Right atrium auricular region (tissue), 2 donors: ENCODE data around the gene SIAH3. TPM values are rescaled to one million over a fixed set of nuclear protein-coding genes. Genes with fewer than 3 reads are reported as not detected.

ENCODE experiments used
- DNase-seq: peaks from one replicate; pipeline ENCODE4 v3.0.0-alpha.2; 2019; ENCODE audit warnings: low spot score
- H3K27ac ChIP-seq, 2 donors: fragments of 200-600 bp; sonication (generic); 1 replicate in 1 of 2; 2 replicates in 1 of 2; pipeline ENCODE4 v1.5.1; 2016 to 2019
- H3K27me3 ChIP-seq, 2 donors: fragments of 200-600 bp; sonication (generic); one replicate each; pipeline versions ENCODE4 v1.5.1 to v1.6.0; 2017 to 2019
- H3K36me3 ChIP-seq: fragments of 200-600 bp; sonication (generic); one replicate; pipeline ENCODE4 v1.5.1; 2016
- H3K4me1 ChIP-seq, 2 donors: fragments of 200-600 bp; sonication (generic); one replicate each; pipeline versions ENCODE4 v1.5.1 to v1.6.0; 2017 to 2019
- H3K4me3 ChIP-seq, 2 donors: fragments of 200-600 bp; sonication (generic); 1 replicate in 1 of 2; 2 replicates in 1 of 2; pipeline ENCODE4 v1.5.1; 2017 to 2019; ENCODE audit warnings: mild to moderate bottlenecking in 1 of 2, moderate library complexity in 1 of 2
- H3K9me3 ChIP-seq, 2 donors: fragments of 200-600 bp; sonication (generic); one replicate each; pipeline ENCODE4 v1.5.1; 2019
- total RNA-seq, 2 donors: library from RNA; depleted of rRNA; stranded (reverse); fragments of >200 nt; gene quantifications; one replicate each; pipeline ENCODE4 v1.1.0, GENCODE V29; 2016
- TF ChIP-seq, protein P1 (sequence below), 2 donors: fragments of 200-600 bp; sonication (generic); IDR thresholded peaks; one replicate each; pipeline ENCODE4 v1.5.1; 2019; ENCODE audit warnings: antibody characterized with exemption in 2 of 2

Gene SIAH3
- total RNA-seq, 2 donors from 2014 or later, result not detected

DNA sequence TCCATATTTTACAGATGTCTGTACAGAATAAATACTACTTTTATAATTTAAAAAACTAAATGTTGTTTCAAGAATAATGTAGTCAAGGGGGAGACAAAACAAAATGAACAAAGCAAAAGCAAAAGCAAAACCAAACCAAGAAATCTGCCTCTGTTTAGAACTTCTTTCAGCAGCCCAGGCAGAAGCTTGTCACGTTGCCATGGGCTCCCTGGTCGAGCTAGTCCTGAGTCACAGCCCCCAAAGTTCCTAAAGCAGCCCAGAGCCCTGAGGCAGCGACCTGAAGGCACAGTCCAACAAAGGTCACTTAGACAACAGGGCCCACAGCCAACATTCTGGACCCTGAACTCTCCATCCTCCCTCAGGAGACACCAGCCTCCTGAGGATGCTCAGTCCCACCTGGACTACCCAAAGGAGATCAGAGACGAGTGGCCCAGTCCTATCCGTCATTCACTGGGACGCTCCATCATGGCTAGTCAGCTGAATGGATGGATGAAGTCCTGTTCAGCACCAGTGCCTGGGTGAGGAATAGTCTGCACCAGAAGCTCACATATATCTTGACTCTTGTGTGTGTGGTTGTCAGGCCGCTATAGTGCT, 41.7 kb downstream of the SIAH3 start:
- no peaks in the 10 kb centered on the region for H3K4me1 ChIP-seq
- no peak overlapping the region for H3K27ac ChIP-seq
- DNase-seq, result peak; percentile 32
- H3K27me3 ChIP-seq, result no peaks in the 10 kb centered on the region
- TF ChIP-seq, protein P1, sequence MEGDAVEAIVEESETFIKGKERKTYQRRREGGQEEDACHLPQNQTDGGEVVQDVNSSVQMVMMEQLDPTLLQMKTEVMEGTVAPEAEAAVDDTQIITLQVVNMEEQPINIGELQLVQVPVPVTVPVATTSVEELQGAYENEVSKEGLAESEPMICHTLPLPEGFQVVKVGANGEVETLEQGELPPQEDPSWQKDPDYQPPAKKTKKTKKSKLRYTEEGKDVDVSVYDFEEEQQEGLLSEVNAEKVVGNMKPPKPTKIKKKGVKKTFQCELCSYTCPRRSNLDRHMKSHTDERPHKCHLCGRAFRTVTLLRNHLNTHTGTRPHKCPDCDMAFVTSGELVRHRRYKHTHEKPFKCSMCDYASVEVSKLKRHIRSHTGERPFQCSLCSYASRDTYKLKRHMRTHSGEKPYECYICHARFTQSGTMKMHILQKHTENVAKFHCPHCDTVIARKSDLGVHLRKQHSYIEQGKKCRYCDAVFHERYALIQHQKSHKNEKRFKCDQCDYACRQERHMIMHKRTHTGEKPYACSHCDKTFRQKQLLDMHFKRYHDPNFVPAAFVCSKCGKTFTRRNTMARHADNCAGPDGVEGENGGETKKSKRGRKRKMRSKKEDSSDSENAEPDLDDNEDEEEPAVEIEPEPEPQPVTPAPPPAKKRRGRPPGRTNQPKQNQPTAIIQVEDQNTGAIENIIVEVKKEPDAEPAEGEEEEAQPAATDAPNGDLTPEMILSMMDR (IDR thresholded peaks at IDR 0.05), result no peak
- H3K4me3 ChIP-seq, result no peak overlapping the region
- H3K9me3 ChIP-seq, result peaks cover 0 to 4% of the 10 kb centered on the region in 2 donors
- H3K36me3 ChIP-seq, result no peaks in the 10 kb centered on the region

- no peaks in the 10 kb centered on the region for H3K36me3 ChIP-seq
- H3K4me3 ChIP-seq, result no peak overlapping the region
- peaks cover 0 to 5% of the 10 kb centered on the region in 2 donors for H3K9me3 ChIP-seq
- no peaks in the 10 kb centered on the region for H3K27me3 ChIP-seq
- H3K27ac ChIP-seq, result no peak overlapping the region
- TF ChIP-seq, protein P1 (IDR thresholded peaks at IDR 0.05), result no peak
- H3K4me1 ChIP-seq, result no peaks in the 10 kb centered on the region
- no peak for DNase-seq
These were observed 42.6 kb downstream of the SIAH3 start for GRCh38 chr13:45808925-45809324.

DNA sequence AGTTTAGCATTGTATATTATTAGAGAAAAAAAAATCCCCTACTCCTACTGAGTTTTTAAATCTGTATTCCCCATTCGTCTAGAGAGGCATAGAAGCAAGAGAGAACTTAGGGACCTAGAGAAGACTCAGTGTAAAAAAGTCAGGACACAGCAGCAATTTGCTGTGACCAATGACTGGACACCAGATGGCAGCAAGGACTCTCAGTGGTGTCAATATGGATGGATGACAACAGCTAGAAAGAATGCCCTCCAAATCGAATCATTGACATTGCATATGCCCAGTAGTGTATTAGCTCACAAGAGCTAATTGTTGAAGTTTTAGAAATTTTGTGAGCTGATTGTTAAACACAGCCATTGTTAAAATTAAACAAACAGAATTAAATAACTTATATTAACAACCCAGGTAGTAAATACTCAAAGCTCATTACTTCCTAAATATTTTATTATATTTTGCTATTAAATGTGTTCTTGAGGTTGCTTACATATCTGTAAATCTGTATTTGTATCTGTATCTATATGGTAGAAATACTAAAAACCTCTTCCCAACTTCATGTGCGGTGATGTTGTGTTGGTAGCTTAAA, 43.9 kb downstream of the SIAH3 start:
- H3K4me1 ChIP-seq, result no peaks in the 10 kb centered on the region
- no peaks in the 10 kb centered on the region for H3K27me3 ChIP-seq
- TF ChIP-seq, protein P1 (IDR thresholded peaks at IDR 0.05), result peak; percentile 35 to 68
- no peak overlapping the region for H3K4me3 ChIP-seq
- H3K36me3 ChIP-seq, result no peaks in the 10 kb centered on the region
- DNase-seq, result peak; percentile 53
- H3K9me3 ChIP-seq, result peaks cover 0 to 5% of the 10 kb centered on the region in 2 donors
- no peak overlapping the region for H3K27ac ChIP-seq

DNA sequence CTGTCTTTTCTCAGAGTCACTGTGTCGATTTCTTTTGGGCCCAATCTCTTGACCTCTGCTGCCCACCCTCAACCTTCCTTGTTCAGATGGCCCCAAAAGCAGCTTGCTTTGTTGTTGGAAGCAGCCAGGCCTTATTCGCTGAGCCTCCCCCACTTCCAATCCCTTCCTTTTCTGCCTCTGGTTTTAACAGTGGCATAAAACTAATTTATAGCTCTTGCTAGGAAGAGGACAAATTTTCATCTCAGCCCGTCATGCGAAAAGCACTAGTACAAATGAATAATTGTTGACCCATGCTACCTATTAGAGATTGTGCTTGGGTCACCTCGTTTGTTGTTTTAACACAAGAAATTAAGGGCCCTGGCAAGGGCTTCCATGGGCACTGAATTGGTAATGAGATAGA, 51.1 kb downstream of the SIAH3 start:
- H3K4me1 ChIP-seq, result peaks cover 0 to 9% of the 10 kb centered on the region in 2 donors
- H3K27ac ChIP-seq, result no peak overlapping the region
- peaks cover 0 to 5% of the 10 kb centered on the region in 2 donors for H3K9me3 ChIP-seq
- no peaks in the 10 kb centered on the region for H3K27me3 ChIP-seq
- no peak overlapping the region for H3K4me3 ChIP-seq
- no peaks in the 10 kb centered on the region for H3K36me3 ChIP-seq
- TF ChIP-seq, protein P1 (IDR thresholded peaks at IDR 0.05), result no peak
- no peak for DNase-seq

DNA sequence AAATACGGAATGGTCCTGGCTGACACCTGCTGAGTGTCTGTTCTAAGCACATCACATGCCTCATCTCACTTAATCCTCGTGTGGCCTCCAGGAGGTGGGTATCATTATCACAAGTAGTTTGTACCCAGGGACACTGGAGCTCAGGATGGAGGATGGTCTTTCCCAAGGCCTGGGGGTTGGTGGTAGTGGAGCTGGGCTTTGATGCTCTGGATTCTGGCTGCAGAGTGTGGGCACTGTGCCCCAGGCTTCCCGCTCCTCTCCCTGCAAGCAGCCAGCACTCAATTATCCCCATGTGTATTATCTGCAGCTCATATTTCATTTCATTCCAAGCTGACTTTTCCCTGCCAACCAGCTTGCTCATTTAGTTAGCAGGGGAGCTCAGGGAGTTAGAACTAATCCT, 52.1 kb downstream of the SIAH3 start:
- DNase-seq, result peak; percentile 40
- H3K9me3 ChIP-seq, result no peaks in the 10 kb centered on the region
- no peak overlapping the region for H3K27ac ChIP-seq
- no peaks in the 10 kb centered on the region for H3K27me3 ChIP-seq
- TF ChIP-seq, protein P1 (IDR thresholded peaks at IDR 0.05), result no peak
- H3K36me3 ChIP-seq, result no peaks in the 10 kb centered on the region
- H3K4me3 ChIP-seq, result no peak overlapping the region
- H3K4me1 ChIP-seq, result peaks cover 0 to 9% of the 10 kb centered on the region in 2 donors

DNA sequence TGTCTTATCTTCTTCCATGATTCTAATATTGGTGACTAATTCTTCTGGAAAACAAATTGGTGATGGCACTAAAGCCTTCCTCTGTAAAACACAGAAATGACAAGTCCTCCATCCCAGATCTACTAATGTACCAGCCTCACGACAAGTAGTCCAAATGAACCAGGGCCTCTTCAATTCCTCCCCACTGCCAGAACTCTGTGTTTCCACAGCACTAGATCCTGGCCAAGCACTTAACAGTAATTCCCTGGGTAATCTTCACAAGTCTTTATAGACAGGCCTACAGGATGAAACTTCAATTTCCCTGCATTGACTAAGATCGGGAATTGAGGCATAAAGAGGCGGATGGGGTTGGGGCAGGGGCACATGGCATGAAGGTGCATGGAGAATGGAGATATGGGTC, 52.7 kb downstream of the SIAH3 start:
- DNase-seq, result no peak
- peaks cover 0 to 9% of the 10 kb centered on the region in 2 donors for H3K4me1 ChIP-seq
- no peaks in the 10 kb centered on the region for H3K36me3 ChIP-seq
- H3K9me3 ChIP-seq, result no peaks in the 10 kb centered on the region
- no peak overlapping the region for H3K27ac ChIP-seq
- no peak overlapping the region for H3K4me3 ChIP-seq
- no peaks in the 10 kb centered on the region for H3K27me3 ChIP-seq
- TF ChIP-seq, protein P1 (IDR thresholded peaks at IDR 0.05), result no peak
